GM12878 (cell line): ENCODE measurements around the gene ARF5.

Source experiments
- BACH1 ChIP-seq: fragments of 450-650 bp; IDR thresholded peaks from 2 replicates; pipeline ENCODE4 v1.6.1; 2017; ENCODE audit warnings: mild to moderate bottlenecking, borderline replicate concordance
- CTCF ChIP-seq, 3 experiments: IDR thresholded peaks in 2 of 3; conservative IDR thresholded peaks in 1 of 3; 2 replicates each; pipeline ENCODE4 v1.5.1; 2011; ENCODE audit warnings: low read depth in 3 of 3, low read length in 3 of 3, mild to moderate bottlenecking in 3 of 3, control low read depth in 2 of 3, moderate library complexity in 2 of 3, inconsistent platforms in 1 of 3, mixed read lengths in 1 of 3; ENCODE audit not compliant: control insufficient read depth in 2 of 3, insufficient read depth in 1 of 3; ENCODE audit errors: extremely low read depth in 1 of 3
- EZH2 ChIP-seq: IDR thresholded peaks from 2 replicates; pipeline ENCODE4 v1.6.1; 2012; ENCODE audit warnings: low read depth, mild to moderate bottlenecking, control low read depth, inconsistent platforms, low read length, borderline replicate concordance; ENCODE audit not compliant: control insufficient read depth
- IRF5 ChIP-seq: fragments of 450-650 bp; IDR thresholded peaks from 2 replicates; pipeline ENCODE4 v1.6.1; 2017; ENCODE audit warnings: borderline replicate concordance
- JUND ChIP-seq: IDR thresholded peaks from 2 replicates; pipeline ENCODE4 v1.6.1; 2012; ENCODE audit warnings: low read depth, mild to moderate bottlenecking, low read length, improper control_type of control experiment, moderate library complexity
- NKRF ChIP-seq: fragments of 450-650 bp; conservative IDR thresholded peaks from 2 replicates; pipeline ENCODE4 v1.6.1; 2017; ENCODE audit warnings: mild to moderate bottlenecking, moderate library complexity
- PKNOX1 ChIP-seq: fragments of 450-650 bp; IDR thresholded peaks from 2 replicates; pipeline ENCODE4 v1.6.1; 2016; ENCODE audit warnings: mild to moderate bottlenecking
- POLR2A ChIP-seq: IDR thresholded peaks from 2 replicates; pipeline ENCODE4 v1.6.1; 2011; ENCODE audit warnings: low read depth, mild to moderate bottlenecking, low read length
- POLR2AphosphoS5 ChIP-seq: IDR thresholded peaks from 2 replicates; pipeline ENCODE4 v1.6.1; 2011; ENCODE audit warnings: mild to moderate bottlenecking, low read length, inconsistent platforms
- RAD51 ChIP-seq: fragments of 450-650 bp; IDR thresholded peaks from 2 replicates; pipeline ENCODE4 v1.6.1; 2016; ENCODE audit warnings: moderate library complexity, mild to moderate bottlenecking, inconsistent platforms
- TCF7 ChIP-seq: IDR thresholded peaks from 2 replicates; pipeline ENCODE4 v1.6.1; 2014; ENCODE audit warnings: antibody characterized with exemption, borderline replicate concordance
- YY1 ChIP-seq: IDR thresholded peaks from 2 replicates; pipeline ENCODE4 v1.6.1; 2011; ENCODE audit warnings: low read depth, mild to moderate bottlenecking, low read length
- ZNF207 ChIP-seq: fragments of 450-650 bp; IDR thresholded peaks from 2 replicates; pipeline ENCODE4 v1.6.1; 2014; ENCODE audit warnings: antibody characterized with exemption, mild to moderate bottlenecking, borderline replicate concordance

GRCh38 chr7:127550247-127550646, 38.0 kb upstream of the ARF5 start:
- TF ChIP-seq JUND (no peak), RAD51 (no peak), CTCF (IDR thresholded peaks at IDR 0.05 in 2 of 3, conservative IDR thresholded peaks at IDR 0.05 in 1 of 3; ENCODE audit: control insufficient read depth in 2 of 3, extremely low read depth in 1 of 3, insufficient read depth in 1 of 3, low read depth in 3 of 3, low read length in 3 of 3) (peak in 2 of 3 experiments; percentile 17 to 26; a peak in 1 of 6 replicates), BACH1 (no peak), POLR2AphosphoS5 (no peak), TCF7 (no peak), PKNOX1 (no peak), YY1 (no peak), POLR2A (no peak), EZH2 (no peak), ZNF207 (no peak), IRF5 (no peak), NKRF (no peak)
